Skeletal muscle tissue (tissue), 4 donors: ENCODE results near the gene UVSSA. TPM values are rescaled to one million over a fixed set of nuclear protein-coding genes. Genes with fewer than 3 reads are reported as not detected.

ENCODE experiments used
- H3K27ac ChIP-seq: one replicate; pipeline ENCODE4 v1.7.0; 2013; ENCODE audit warnings: mild to moderate bottlenecking, low read depth, low read length, inconsistent platforms
- H3K27me3 ChIP-seq, 3 donors: one replicate each; pipeline ENCODE4 v1.7.0; 2013; ENCODE audit warnings: low read length in 3 of 3; ENCODE audit not compliant: control insufficient read depth in 3 of 3, insufficient read depth in 3 of 3
- H3K36me3 ChIP-seq, 3 donors: one replicate each; pipeline ENCODE4 v1.7.0; 2013; ENCODE audit warnings: low read length in 3 of 3; ENCODE audit not compliant: control insufficient read depth in 3 of 3, insufficient read depth in 3 of 3
- H3K4me1 ChIP-seq, 3 donors: one replicate each; pipeline ENCODE4 v1.7.0; 2013; ENCODE audit warnings: low read length in 3 of 3, mild to moderate bottlenecking in 3 of 3; ENCODE audit not compliant: control insufficient read depth in 3 of 3, insufficient read depth in 3 of 3
- H3K4me3 ChIP-seq, 3 donors: one replicate each; pipeline ENCODE4 v1.7.0; 2013; ENCODE audit warnings: low read length in 3 of 3
- H3K9ac ChIP-seq, 3 donors: one replicate each; pipeline ENCODE4 v1.7.0; 2013; ENCODE audit warnings: low read length in 3 of 3, mild to moderate bottlenecking in 3 of 3, moderate library complexity in 2 of 3, low read depth in 1 of 3
- H3K9me3 ChIP-seq, 3 donors: one replicate each; pipeline ENCODE4 v1.7.0; 2013; ENCODE audit warnings: low read length in 3 of 3; ENCODE audit not compliant: control insufficient read depth in 3 of 3
- total RNA-seq: library from RNA; depleted of rRNA; stranded (reverse); fragments of >200 nt; gene quantifications from one replicate; pipeline ENCODE4 v1.2.3, GENCODE V29; 2014
- donor health status: Osteomylitis.

The UVSSA gene
- total RNA-seq, 1 donor from 2014 or later = 2.6 TPM

DNA sequence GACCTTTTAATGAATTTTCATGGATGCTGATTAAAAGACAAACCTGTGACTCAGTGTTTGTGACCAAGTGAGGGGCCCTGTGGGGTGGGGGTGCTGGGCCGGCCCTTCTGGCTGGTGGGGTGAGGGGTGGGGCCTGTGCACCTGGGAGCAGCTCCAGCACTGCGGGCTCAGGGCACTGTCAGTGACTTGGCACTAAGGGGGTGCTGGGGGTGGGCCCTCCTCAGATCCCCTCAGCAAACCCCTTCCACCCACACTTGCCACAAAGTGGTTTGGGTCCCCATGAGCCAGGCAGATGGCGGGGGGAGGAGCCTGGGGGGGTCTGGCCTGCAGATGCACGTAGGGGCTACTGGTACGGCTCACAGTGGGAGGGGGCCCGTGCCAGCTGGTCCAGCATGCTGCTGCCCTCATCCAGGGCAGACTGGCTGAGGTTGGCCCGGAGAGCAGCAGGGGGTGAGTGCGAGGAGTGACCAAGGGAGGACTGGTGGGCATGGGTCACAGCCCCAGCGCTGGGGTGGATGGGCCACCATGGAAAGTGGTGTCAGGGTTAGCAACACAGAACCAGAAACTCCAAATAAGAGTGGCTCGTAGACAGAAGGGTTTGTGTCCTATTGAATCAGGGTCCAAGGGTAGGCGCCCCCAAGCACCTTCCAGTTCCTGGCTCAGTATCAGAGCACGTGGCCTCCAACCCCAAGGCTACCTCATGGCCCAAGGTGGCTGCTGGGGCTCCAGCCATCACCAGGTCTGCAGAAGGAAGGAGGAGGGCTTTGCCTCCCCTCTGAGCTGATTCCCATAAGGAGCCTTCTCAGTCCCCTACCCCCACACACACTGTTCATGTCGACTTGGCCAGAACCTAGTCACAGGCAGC, 49.2 kb downstream of the UVSSA start:
- H3K4me1 ChIP-seq = no peaks in the 10 kb centered on the region
- H3K9me3 ChIP-seq = peaks cover 0 to 4% (median 0%) of the 10 kb centered on the region in 3 donors
- no peak overlapping the region for H3K4me3 ChIP-seq
- H3K27ac ChIP-seq = no peak overlapping the region
- H3K36me3 ChIP-seq = peaks cover 8 to 13% (median 10%) of the 10 kb centered on the region in 3 donors
- peaks cover 14 to 18% (median 14%) of the 10 kb centered on the region in 3 donors for H3K27me3 ChIP-seq
- H3K9ac ChIP-seq = no peak overlapping the region

DNA sequence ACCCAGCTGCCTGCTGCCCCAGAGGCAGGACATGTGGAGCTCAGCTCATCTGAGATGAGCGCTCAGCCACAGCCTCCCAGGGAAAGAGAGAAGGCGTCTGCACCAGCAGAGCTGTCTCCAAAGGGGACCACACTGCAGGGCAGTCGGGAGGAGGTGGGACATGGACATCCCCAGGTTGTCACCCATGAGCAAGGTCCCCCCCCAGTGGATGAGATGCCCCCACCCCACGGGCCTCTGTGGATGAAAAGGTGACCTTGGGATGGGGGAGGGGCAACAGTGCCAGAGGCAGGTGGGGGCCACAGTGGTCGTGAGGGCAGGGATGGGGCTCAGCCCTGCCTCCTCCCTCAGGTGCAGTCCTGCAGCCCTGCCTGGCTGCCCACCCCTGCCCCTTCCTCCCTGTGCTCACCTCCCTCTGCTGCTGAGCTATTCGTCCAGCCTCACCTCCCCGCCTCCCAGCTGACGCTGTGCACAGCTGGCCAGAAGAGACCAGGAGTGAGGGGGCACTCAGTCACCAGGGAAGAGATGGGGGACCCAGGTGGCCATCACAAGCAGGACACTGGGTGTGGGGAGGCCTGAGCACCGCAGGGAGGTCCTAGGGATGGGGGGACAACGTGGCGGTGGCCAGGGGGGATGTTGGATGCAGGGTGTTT, 49.9 kb downstream of the UVSSA start:
- H3K9ac ChIP-seq = no peak overlapping the region
- H3K4me3 ChIP-seq = no peak overlapping the region
- H3K4me1 ChIP-seq = no peaks in the 10 kb centered on the region
- H3K9me3 ChIP-seq = peaks cover 0 to 4% (median 0%) of the 10 kb centered on the region in 3 donors
- peaks cover 21 to 25% (median 22%) of the 10 kb centered on the region in 3 donors for H3K27me3 ChIP-seq
- no peak overlapping the region for H3K27ac ChIP-seq
- peaks cover 6 to 13% (median 8%) of the 10 kb centered on the region in 3 donors for H3K36me3 ChIP-seq

DNA sequence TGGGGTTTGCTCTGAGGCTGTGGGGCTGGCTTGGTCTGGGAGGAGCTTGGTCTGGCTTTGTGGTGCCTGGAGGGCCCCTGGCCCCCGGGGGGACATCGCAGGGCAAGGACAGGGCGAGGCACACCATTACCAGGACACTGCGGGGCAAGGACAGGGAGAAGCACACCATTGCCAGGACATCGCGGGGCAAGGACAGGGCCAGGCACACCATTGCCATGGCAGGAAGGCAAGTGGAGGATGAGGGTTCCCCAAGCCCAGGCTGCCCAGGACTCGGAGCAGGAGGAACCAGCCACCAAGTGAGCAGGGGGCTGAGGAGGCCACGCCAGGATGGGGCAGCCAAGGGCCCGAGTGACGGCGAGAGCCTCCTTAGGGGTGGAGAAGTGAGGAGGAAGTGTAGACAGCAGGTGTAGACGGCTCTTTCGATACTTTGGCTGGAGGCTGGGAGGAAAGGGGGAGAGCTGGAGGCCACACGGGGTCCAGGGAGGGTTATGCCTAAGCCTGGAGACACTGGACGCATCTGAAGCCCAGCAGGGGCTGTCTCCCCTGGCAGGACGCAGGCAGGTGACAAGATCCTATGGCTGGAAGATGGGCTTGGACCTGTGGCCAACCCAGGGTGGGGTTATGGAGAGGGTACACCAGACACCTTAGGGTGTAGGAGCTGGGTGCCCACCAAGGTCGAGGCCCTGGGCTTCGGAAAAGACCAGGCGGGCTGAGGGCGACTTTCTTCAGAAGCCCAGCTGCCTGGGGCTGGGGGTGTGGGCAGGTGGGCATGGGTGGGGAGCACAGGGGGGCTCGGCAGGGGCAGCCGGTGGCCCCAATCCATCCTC, 51.9 kb downstream of the UVSSA start:
- Histone ChIP-seq H3K9ac (no peak overlapping the region), H3K4me1 (peaks cover 0 to 2% (median 1%) of the 10 kb centered on the region in 3 donors), H3K4me3 (no peak overlapping the region), H3K27ac (no peak overlapping the region), H3K27me3 (peaks cover 32 to 43% (median 39%) of the 10 kb centered on the region in 3 donors), H3K36me3 (peaks cover 2 to 6% (median 2%) of the 10 kb centered on the region in 3 donors), H3K9me3 (peaks cover 0 to 2% (median 0%) of the 10 kb centered on the region in 3 donors)

DNA sequence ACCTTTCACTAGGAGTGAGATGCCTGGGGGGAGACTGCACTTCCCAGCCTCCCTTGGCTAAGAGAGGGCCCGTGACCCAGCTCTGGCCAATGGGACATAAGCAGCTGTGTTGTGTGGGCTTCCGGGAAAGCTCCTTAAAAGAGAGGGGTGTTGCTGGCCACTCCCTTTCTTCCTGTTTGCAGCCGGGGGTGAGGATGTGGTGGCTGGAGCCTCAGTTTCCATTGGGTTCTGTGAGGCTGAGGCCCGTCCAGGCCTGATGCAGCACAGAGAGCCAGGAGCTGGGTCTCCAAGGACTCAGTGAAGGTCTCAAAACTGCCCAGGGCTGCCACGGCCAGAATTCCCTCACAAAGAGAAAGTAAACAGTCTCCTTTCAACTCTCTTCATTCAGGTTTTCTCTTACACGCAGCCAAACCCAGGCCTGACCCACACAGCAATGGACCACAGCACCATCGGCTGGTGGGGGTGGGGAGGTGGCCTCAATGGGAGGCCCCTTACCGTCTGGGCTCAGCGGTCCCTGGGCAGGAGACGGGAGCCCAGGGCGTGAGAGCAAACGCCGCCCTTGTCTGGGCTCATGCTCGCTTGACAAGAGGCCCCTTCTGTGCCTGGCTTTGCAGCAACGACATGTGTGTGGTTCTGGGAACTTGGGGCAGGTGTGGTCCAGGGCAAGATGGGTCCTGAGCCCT, 52.6 kb downstream of the UVSSA start:
- Histone ChIP-seq H3K27ac (no peak overlapping the region), H3K9me3 (no peaks in the 10 kb centered on the region), H3K4me1 (peaks cover 0 to 2% (median 2%) of the 10 kb centered on the region in 3 donors), H3K4me3 (no peak overlapping the region), H3K9ac (no peak overlapping the region), H3K27me3 (peaks cover 32 to 50% (median 46%) of the 10 kb centered on the region in 3 donors), H3K36me3 (peaks cover 0 to 2% (median 0%) of the 10 kb centered on the region in 3 donors)

DNA sequence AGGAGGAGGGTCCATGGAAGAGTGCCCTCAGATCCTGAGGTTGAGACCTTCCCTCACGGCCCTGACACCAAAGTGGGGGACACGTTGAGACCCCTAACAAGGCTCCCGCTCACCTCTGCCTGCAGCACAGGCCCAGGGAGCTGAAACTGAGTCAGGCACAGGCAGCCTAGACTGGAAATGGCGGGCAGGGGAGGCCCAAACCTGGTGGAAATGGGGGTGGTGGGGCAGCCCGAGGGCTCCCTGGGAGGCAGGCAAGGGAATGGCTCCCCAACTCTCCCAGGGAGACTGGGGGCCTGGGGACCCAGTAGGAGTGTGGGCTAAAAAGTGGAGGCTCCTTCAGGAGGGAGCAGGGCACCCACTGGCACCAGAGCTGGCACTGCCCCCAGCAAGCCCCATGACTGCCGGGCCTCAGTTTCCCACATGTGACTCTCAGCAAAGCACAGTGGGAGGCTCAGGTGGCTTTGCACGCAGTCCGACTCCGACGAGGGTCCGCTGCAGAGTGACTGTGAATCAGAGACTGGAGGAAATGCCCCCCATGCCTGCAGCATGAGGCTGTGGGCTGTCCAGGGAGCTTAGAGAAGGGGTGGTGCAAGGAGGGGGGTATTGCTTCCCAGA, 53.3 kb downstream of the UVSSA start:
- Histone ChIP-seq H3K4me3 (no peak overlapping the region), H3K9me3 (no peaks in the 10 kb centered on the region), H3K4me1 (peaks cover 2 to 7% (median 3%) of the 10 kb centered on the region in 3 donors), H3K27me3 (peaks cover 38 to 57% (median 53%) of the 10 kb centered on the region in 3 donors), H3K27ac (no peak overlapping the region), H3K36me3 (peaks cover 0 to 2% (median 0%) of the 10 kb centered on the region in 3 donors), H3K9ac (no peak overlapping the region)

DNA sequence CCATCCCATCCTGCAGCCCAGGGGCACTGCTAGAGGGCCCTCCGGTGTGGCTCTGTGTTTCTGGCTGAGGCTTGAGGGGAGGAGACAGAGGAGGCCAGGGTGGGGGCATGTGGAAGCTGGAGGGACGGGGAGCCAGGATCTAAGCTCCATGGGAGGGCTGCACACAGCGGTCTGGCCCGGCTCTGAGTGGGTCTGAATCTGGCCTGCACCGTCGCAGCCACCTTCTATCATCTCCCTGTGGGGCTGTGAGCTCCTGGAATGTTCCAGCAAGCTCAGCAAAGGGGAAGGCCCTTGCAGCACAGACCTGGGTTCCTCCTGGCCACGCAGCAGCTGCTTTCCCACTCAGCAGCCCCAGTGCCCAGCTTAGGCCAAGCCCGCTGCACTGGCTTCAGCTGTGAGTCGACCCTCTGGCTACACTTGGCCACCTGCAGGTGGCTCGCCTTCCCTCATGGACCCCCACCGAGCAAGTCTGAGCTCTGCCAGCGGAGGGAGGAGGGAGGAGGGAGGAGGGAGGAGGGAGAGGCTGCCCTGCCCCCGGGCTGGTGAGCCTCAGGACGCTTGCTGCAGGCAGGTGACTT, 53.9 kb downstream of the UVSSA start:
- Histone ChIP-seq H3K27me3 (peaks cover 43 to 62% (median 59%) of the 10 kb centered on the region in 3 donors), H3K36me3 (no peaks in the 10 kb centered on the region), H3K4me3 (no peak overlapping the region), H3K9ac (no peak overlapping the region), H3K4me1 (peaks cover 2 to 10% (median 3%) of the 10 kb centered on the region in 3 donors), H3K27ac (no peak overlapping the region), H3K9me3 (no peaks in the 10 kb centered on the region)

DNA sequence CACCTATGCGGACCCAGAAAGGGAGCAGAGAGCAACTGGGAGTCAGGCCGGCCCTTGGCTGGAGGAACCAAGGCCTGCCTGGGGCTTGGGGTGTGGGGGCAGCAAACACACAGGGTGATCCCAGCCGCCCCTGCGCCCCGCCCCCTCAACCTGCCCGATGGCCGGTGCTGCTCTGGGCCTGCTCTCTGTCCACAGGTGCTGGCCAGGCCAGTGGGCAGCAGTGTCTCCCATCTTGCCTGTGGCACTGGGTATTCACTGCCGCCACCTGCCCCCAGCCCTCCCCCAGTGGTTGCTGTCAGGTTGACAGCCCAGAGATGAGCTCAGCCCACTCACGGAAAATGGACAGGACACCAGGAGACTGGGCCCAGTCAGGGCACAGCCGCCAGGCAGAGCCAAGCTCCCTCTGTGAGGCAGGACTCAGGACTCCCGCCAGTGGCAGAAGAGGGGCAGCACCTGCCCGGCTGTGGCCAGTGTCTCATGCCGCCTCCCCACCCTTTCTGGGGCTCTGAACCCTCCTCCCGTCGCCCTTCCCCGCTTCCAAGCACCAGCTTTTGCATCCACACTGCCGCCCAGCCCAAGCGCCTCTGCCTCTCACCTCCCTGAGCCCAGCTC, 54.5 kb downstream of the UVSSA start:
- H3K9ac ChIP-seq = no peak overlapping the region
- H3K9me3 ChIP-seq = no peaks in the 10 kb centered on the region
- no peak overlapping the region for H3K4me3 ChIP-seq
- peaks cover 44 to 68% (median 65%) of the 10 kb centered on the region in 3 donors for H3K27me3 ChIP-seq
- H3K36me3 ChIP-seq = no peaks in the 10 kb centered on the region
- H3K27ac ChIP-seq = no peak overlapping the region
- H3K4me1 ChIP-seq = peaks cover 2 to 10% (median 3%) of the 10 kb centered on the region in 3 donors

DNA sequence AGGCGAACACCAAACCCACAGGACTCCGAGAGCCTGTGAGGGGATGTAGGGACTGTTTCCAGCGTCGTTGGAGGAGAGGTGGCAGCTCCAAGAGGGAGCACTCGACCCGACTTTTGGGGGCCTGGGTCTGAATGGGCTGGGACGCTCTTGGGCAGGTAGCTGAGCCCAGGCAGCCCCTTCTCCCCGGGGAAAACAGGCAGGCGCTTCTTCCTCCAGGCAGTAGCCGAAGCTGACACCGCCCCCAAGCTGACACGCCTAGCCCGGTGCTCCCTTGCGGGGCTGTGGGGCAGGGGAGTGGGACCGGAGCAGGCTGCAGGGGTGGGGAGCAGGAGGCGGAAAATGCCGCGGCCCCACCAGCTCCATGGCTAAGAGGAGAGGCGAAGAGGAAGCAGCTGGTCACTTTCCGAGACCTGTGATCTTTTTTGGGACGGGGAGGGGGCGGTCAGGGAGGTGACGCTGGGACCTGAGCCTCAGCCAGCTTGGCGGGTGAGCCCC, 55.1 kb downstream of the UVSSA start:
- Histone ChIP-seq H3K9me3 (no peaks in the 10 kb centered on the region), H3K36me3 (no peaks in the 10 kb centered on the region), H3K4me3 (no peak overlapping the region), H3K4me1 (peaks cover 3 to 10% (median 7%) of the 10 kb centered on the region in 3 donors), H3K27me3 (peaks cover 49 to 74% (median 71%) of the 10 kb centered on the region in 3 donors), H3K9ac (no peak overlapping the region), H3K27ac (no peak overlapping the region)
